Left kidney (tissue), 2 donors: ENCODE results near the gene NDUFA13. TPM values are rescaled to one million over a fixed set of nuclear protein-coding genes. Genes with fewer than 3 reads are reported as not detected.

Experiments used
- DNase-seq: peaks from one replicate; pipeline ENCODE4 v3.0.0-alpha.2; 2013
- polyA plus RNA-seq: library from polyadenylated mRNA; unstranded; fragments of 120-200 nt; gene quantifications from one replicate; pipeline ENCODE4 v1.2.1, GENCODE V29; 2013; ENCODE audit not compliant: insufficient read length

The NDUFA13 gene
- polyA plus RNA-seq, 1 donor = 225 TPM

DNA sequence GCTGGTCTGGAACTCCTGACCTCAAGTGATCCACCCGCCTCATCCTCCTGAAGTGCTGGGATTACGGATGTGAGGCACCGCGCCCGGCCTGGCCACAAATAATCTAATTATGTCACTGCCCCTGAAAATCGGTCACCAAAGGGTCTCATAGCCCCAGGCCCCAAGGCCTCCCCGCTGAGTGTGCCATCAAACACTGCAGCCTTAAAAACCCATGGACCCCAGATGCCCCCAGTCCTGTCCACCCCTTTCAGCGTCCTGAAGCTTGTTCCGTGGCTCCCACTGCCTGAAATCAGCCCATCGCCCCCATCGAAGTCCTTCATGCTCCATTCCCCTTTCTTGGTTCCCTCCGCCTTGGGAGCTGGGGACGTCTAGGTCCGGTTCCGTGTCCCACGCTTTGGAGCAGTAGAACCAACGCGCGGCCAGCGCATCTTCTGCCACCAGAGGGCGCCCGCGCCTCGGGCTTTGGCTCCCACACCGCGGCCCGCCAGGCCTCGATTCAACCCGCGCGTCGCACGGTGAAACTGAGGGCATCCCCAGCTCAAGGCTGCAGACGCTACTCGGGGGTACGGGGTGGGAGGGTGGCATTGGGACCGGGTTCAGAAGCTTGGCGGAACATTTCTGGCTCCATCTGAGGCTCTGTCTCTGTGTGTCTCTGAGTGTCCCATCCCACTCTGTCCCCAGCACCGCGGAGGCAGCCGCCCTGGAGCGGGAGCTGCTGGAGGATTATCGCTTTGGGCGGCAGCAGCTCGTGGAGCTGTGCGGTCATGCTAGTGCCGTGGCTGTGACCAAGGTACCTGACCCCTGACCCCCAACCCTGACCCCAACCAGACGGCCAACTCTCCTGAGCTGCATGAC lies 16.2 kb downstream of the NDUFA13 start:
- peak; percentile 68 for DNase-seq

DNA sequence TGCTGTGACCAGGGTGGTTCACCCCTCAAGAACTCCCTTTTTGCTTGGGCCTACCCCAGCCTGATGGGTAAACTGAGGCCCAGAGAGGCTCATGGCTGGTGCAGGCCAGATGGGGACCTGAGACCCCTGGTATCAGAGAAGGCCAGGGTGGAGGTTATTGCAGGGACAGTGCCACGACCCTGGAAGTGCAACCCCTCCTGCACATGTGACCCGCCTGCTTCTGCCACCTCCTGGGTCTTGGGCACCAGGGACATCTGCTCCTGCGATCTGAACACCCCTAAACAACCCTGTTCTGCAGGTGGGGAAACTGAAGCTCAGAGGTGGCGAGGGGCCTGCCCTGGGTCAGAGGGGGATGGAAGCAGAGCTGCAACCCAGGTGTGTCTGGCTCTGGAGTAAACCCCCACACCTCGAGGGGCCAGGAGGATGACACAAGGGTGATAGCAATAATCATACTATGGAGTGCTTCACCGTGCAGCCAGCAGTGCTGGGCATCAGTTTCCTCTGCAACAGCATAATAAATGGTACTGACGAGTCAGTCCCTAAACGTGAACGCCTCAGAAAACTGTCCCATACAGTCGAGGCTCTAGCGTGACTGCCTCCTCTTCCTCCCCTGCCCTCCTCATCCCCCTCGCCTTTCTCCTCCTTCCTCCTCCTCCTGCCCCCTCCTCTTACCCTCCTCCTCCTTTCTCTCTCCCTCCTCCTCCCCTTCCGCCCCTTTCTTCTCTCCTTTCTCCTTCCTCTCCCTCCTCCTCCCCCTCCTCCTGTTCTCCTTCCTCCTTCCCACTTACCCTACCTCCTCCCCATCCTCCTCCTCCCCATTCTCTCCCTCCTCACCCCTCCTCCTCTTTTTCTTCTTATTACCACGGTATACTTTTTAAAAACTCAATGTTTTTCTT lies 17.0 kb downstream of the NDUFA13 start:
- no peak for DNase-seq

DNA sequence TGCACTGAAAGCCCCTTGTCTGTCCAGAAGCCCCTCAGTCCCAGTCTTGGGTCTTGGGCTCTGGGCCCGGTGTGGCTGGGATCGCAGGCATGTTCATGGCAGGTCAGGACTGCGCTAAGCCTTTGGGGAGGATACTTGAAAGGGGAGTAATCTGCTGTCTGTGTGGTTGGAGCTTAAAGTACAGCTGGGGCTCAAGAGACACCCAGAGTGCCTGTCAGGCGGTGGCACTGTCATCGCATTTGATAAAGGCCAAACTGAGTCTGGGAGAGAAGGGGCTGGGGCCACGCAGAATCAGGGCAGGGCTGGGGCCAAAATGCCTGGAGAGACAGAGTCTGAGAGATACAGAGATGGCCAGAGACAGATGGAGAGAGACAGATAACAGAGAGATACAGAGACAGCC lies 17.8 kb downstream of the NDUFA13 start:
- no peak for DNase-seq

DNA sequence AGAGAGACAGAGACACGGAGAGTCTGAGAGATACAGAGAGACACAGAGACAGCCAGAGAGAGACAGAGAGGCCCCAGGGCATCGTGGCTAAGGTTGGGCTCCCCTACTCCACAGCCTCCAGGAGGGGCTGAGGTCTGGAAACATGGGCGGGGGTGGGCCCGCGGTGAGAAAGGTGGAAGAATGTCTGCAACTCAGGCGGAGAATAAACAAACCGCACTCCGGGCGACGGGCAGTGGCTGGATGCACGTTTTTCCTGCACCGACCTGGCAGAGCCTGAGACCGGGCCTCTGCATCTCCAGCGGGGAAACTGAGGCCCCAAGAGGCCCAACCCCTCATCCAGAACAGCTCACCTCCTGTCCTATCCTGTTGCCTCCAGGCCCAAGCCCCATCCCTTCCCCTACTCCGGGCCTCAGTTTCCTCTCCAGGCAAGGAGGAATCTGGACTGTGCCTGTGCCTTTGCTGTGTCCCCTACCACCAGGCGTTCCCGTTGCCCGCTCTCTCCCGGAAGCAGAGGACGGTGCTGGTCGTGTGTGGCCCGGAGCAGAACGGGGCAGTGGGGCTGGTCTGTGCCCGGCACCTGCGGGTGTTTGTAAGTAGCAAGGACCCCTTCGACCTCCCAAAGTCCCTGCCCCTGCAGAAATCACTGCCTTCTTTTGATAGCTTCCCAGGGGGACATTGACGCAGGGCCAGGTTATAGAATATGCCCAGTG lies 18.7 kb downstream of the NDUFA13 start:
- DNase-seq = no peak

DNA sequence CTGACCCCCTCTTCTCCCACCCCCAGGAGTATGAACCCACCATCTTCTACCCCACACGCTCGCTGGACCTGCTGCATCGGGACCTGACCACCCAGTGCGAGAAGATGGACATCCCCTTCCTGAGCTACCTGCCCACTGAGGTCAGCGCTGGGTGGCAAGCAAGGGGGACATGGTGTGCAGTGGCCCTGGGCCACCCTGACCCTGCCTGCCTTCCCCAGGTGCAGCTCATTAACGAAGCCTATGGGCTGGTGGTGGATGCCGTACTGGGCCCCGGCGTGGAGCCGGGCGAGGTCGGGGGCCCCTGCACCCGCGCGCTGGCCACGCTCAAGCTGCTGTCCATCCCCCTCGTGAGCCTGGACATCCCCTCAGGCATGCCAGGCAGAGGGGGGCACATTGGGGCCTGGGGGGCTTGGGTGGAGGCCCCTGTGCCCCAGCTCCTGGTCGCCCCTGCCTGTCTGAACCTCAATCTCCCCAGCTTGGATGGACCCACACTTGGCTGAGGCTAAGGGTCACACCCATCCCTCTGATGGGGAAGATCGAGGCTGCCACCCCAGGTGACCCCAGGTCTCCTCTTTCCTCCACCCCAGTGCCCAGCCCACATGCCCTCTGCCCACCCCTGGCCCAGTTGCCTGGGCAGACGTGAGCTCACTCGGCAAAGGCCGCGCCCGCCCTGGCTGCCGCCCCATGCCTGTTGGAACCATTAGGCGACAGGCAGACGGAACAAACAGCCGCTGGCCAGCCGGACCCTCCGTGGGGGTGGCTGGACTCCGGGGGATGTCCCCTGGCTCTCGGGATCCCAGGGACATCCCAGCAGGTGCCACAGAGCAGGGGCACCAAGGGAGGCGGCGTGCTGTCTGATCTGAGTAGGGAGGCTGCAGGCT lies 19.5 kb downstream of the NDUFA13 start:
- DNase-seq = no peak

DNA sequence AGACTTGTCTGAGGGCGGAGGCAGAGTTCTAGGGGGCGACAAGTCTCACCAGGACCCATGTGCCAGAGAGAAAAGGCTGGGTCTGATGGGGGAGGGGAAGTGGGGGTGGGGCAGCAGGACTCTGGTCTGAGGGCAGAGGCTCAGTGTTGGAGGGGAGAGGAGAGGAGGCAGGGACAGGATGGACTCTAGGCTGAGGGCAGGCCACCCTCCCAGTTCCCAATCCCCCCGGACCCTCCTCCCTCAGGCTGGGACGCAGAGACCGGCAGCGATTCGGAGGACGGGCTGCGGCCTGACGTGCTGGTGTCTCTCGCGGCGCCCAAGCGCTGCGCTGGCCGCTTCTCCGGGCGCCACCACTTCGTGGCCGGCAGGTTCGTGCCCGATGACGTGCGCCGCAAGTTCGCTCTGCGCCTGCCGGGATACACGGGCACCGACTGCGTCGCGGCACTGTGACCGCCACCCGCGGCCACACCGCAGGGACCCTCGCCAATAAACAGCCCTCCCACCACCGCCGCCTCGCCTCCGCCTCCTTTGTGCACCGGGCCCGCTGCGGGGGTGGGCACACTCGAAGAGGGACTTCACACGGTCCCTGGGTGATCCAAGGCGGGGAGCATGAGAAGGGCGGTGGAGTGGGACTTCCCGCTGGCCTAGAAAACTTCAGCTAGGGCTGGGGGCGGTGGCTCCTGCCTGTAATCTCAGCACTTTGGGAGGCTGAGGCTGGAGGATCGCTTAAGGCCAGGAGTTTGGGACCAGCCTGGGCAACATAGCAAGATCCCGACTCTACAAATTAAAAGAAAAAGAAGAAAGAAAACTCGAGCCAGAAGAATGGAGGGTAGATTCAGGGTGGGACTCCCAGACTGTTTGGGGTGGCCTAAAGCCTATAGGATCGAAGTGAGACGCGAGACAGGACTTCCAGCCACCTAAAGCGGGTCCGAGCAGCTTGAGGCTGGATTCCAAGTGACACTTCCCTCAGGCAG lies 21.3 kb downstream of the NDUFA13 start:
- no peak for DNase-seq

DNA sequence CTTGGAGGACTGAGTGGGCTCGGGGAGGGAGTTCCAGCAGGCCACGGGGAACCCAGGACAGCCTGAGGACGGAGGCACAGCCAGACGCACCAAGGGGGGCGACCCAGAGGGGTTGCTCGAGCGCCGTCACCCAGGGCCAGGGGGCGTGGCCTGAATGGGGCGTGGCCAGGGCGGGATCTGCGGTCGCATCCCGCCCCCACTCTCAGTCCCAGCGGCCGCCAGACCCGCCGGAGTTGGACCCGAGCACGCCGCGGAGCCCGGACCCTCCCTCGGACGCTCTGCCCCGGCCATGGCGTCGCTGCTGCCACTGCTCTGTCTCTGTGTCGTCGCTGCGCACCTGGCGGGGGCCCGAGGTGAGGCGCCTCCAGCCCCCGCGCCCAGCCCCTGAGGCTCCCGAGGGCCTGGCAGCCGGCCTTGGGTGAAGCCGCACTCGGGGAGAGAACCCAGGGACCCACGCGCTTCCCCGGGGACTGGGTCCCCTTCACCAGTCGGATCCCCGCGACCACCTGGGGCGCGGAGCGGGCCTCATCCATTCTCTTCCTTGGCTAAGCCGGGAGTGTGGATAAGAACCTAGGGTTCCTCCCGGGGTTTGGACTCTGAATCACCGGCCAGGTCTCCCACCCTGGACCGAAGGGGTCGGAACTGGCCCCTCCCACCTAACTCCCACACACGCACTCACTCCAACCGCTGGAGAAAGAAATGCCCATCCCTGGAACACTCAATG lies 22.2 kb downstream of the NDUFA13 start, which contains the start of gene CILP2:
Gene CILP2 (plus strand): TSS at position 205 of the 724 bp plus-strand sequence. CDS start 85 bp downstream, at position 290.
- DNase-seq = no peak

DNA sequence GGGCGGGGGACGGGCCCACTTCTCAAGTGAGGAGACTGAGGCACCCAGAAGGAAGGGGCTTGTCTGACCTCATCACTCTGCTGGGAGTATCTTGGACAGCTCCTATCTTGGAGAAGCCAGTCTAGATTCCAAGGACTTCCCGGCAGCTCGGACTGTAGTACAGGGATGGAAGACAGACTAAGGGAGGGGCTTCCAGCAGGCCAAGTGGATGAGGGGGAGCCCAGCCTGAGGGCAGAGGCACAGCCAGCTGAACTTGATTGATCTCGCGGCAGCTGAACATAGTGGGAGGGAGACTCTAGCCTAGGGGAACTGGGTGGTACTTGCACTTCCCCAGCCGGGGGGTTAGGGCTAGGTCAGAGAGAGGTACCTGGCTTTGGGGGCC lies 22.8 kb downstream of the NDUFA13 start:
- DNase-seq = no peak

DNA sequence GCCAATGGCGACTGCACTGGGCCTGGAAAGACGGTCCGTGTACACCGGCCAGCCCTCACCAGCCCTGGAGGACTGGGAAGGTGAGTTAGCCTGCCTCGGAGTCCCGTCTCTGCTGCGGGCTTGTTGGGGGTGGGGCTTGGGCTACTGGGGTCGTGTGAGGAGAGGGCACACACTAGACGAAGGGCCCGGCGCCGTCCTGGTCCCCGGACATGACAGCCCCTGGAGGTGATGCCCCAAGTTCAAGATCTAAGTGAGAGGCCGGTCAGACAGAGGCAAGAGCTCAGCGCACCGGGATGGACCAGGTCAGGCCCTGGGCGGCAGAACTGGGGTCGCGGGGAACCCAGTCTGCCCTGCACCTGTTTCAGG lies 23.7 kb downstream of the NDUFA13 start:
- DNase-seq = no peak

DNA sequence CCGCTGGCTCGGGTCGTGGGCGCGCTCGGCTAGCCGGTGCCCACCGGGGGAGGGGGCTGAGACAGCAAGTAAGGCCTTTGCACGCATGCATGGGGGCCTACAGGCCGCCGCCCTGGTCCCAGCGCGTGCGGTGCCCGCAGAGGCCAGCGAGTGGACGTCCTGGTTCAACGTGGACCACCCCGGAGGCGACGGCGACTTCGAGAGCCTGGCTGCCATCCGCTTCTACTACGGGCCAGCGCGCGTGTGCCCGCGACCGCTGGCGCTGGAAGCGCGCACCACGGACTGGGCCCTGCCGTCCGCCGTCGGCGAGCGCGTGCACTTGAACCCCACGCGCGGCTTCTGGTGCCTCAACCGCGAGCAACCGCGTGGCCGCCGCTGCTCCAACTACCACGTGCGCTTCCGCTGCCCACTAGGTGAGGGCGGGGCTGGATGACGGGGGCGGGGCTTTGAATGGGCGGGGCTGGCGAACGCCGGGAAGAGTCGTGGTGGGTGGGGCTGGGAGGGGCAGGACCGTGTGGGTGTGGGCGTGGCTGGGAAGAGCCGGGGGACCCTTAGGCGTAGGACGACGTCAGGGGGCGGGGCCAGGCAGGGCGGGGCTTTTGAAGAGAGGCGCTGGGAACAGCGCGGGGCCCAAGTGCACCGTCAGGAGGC lies 24.2 kb downstream of the NDUFA13 start:
- DNase-seq = peak; percentile 54

DNA sequence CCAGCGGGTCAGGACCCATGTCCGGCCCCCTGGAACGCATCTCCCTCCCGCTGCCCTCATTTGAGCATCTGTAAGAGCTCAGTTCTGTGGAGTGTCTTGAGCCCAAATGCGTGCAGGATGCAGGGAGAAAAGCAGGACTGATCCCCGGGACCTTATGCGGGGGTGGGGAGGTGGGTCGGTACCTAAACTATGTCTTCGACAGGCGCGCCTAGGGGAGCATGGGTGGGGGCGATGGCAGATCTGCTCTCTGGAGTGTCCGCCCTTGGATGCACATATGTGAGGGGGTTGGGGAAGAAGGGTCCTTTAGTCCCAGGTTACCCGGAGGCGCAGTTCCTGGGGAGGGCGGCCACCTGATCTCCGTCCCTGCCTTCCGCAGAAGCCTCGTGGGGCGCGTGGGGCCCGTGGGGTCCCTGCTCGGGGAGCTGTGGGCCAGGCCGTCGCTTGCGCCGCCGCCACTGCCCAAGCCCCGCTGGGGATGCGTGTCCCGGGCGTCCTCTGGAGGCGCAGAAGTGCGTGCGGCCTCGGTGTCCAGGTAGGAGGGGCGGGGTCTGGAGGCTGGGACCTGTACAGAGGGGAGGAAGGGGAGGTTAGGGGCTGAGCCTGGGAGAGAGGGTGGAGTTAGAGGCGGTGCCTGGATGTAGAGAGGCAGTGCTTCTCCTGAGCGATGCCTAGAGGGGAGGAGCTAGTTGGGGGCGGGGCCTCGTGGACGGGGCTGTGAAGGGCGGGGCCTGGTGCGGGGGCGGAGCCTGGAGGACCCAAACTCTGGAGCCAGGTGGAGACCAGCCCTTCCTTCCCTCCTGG lies 24.9 kb downstream of the NDUFA13 start:
- DNase-seq = no peak

DNA sequence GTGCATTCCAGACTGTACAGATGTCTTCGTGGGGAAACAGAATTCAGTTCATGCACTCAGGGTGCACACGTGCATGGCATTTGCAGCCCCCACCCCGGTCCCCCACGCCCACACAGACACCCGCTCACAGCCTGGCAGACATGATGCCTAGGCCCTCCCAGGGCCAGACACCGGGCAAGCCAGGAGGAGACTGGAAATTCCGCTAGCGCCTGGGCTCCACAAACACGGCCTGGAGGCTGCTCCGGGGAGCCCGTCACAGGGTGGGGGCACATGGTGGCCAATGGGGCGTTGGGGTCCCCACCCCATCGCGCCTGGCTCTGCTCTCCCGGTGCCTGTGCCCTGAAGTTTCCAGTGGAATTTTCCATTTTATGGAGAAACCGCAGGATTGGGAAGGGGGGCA lies 25.6 kb downstream of the NDUFA13 start:
- no peak for DNase-seq

DNA sequence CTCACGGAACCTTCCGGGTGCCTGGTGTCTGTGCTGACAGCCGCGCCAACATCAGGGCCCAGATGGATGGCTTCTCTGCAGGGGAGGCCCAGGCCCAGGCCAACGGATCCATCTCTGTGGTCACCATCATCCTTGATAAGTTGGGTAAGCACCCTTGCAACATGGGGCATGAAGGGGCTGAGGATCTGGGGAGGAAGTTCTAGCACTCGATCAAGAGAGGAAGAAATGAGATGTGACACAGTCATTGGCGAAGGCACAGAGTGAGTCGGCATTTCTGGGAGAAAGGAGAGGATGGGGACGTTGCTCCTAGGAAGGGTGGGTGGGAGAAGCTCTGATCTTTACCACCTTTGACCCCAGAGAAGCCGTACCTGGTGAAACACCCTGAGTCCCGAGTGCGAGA lies 26.5 kb downstream of the NDUFA13 start:
- DNase-seq = no peak

DNA sequence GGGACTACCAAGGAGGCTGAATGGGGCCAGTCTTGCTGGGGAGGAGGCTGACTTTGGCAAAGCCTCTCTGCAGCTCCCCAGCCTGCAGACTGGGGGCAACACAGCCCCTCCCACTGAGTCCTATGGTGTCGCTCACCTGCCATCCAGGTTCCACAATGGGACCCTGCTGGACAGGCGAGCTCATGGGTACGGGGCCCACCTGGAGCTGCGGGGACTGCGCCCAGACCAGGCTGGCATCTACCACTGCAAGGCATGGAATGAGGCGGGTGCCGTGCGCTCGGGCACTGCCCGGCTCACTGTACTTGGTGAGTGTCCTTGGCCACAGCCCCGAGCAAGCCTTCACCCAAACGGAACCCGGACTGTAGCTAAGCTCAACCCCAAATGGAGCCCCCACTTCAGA lies 27.1 kb downstream of the NDUFA13 start:
- no peak for DNase-seq

DNA sequence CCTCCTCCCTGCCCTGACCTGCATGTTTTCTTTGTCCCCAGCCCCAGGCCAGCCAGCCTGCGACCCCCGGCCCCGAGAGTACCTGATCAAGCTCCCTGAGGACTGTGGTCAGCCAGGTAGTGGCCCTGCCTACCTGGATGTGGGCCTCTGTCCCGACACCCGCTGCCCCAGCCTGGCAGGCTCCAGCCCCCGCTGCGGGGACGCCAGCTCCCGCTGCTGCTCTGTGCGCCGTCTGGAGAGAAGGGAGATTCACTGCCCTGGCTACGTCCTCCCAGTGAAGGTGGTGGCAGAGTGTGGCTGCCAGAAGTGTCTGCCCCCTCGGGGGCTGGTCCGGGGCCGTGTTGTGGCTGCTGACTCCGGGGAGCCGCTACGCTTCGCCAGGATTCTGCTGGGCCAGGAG lies 27.6 kb downstream of the NDUFA13 start:
- DNase-seq = no peak

DNA sequence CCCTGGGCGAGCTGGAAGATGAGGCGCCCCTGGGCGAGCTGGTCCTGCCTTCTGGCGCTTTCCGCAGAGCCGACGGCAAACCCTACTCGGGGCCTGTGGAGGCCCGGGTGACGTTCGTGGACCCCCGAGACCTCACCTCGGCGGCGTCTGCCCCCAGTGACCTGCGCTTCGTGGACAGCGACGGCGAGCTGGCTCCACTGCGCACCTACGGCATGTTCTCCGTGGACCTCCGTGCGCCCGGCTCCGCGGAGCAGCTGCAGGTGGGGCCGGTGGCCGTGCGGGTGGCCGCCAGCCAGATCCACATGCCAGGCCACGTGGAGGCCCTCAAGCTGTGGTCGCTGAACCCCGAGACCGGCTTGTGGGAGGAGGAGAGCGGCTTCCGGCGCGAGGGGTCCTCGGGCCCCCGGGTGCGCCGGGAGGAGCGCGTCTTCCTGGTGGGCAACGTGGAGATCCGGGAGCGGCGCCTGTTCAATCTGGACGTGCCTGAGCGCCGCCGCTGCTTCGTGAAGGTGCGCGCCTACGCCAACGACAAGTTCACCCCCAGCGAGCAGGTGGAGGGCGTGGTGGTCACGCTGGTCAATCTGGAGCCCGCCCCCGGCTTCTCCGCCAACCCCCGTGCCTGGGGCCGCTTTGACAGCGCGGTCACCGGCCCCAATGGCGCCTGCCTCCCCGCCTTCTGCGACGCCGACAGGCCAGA lies 28.4 kb downstream of the NDUFA13 start:
- no peak for DNase-seq

DNA sequence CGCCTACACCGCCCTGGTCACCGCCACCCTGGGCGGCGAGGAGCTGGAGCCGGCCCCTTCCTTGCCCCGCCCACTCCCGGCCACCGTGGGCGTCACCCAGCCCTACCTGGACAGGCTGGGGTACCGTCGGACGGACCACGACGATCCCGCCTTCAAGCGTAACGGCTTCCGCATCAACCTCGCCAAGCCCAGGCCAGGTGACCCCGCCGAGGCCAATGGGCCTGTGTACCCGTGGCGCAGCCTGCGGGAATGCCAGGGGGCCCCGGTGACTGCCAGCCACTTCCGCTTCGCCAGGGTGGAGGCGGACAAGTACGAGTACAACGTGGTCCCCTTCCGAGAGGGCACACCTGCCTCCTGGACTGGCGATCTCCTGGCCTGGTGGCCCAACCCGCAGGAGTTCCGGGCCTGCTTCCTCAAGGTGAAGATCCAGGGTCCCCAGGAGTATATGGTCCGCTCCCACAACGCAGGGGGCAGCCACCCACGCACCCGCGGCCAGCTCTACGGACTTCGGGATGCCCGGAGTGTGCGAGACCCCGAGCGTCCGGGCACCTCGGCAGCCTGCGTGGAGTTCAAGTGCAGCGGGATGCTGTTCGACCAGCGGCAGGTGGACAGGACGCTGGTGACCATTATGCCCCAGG lies 29.0 kb downstream of the NDUFA13 start:
- DNase-seq = no peak
